A673 (cell line): ENCODE measurements around the gene IQCK. TPM values are rescaled to one million over a fixed set of nuclear protein-coding genes. Genes with fewer than 3 reads are reported as not detected.

Experiments used
- BruUV-seq: library from RNA; stranded (reverse); fragments of 400-500 nt; replicated peaks from 2 replicates; lab custom pipeline; 2021; lab: Mats Ljungman, UMichigan
- CTCF ChIA-PET: fragments of 300-600 bp; sonication (Branson Sonifier 250); formaldehyde crosslinking; loops from one replicate; lab custom pipeline; 2022; ENCODE audit warnings: antibody characterized with exemption; lab: Charles Lee
- POLR2A ChIA-PET: fragments of 300-600 bp; sonication (Branson Sonifier 250); formaldehyde crosslinking; loops from one replicate; lab custom pipeline; 2022; ENCODE audit warnings: antibody characterized with exemption; ENCODE audit not compliant: low non-redundant PET; lab: Charles Lee
- DNase-seq: peaks from one replicate; pipeline ENCODE4 v3.0.0-alpha.2; 2015; ENCODE audit warnings: low spot score
- H3K27ac ChIP-seq: fragments of 200-600 bp; sonication (generic); 2 replicates; pipeline ENCODE4 v1.5.1; 2016; ENCODE audit warnings: mixed run types, low read depth, mild to moderate bottlenecking, mixed read lengths, antibody characterized with exemption, low read length; ENCODE audit not compliant: poor library complexity, severe bottlenecking
- H3K27me3 ChIP-seq: fragments of 200-600 bp; sonication (generic); replicated peaks from 2 replicates; pipeline ENCODE4 v1.6.1; 2017; ENCODE audit warnings: mixed run types, low read depth, mild to moderate bottlenecking, mixed read lengths, antibody characterized with exemption, low read length; ENCODE audit not compliant: insufficient read depth, poor library complexity
- H3K36me3 ChIP-seq: fragments of 200-600 bp; sonication (generic); 2 replicates; pipeline ENCODE4 v1.6.1; 2016; ENCODE audit warnings: mixed run types, mild to moderate bottlenecking, mixed read lengths, antibody characterized with exemption, low read length; ENCODE audit not compliant: insufficient read depth, poor library complexity, severe bottlenecking
- H3K4me1 ChIP-seq: fragments of 200-600 bp; sonication (generic); 2 replicates; pipeline ENCODE4 v1.6.1; 2017; ENCODE audit warnings: mixed run types, mild to moderate bottlenecking, mixed read lengths, antibody characterized with exemption, low read length; ENCODE audit not compliant: insufficient read depth, poor library complexity, severe bottlenecking
- H3K4me3 ChIP-seq: fragments of 200-600 bp; sonication (generic); 2 replicates; pipeline ENCODE4 v1.5.1; 2016; ENCODE audit warnings: low read depth, mixed run types, mild to moderate bottlenecking, mixed read lengths, low read length; ENCODE audit not compliant: poor library complexity, severe bottlenecking
- H3K9me3 ChIP-seq: fragments of 200-600 bp; sonication (generic); 2 replicates; pipeline ENCODE4 v1.6.1; 2016; ENCODE audit warnings: mixed run types, low read depth, mild to moderate bottlenecking, mixed read lengths, antibody characterized with exemption, low read length; ENCODE audit not compliant: poor library complexity, severe bottlenecking
- EZH2 ChIP-seq: fragments of 200-600 bp; sonication (generic); IDR thresholded peaks from 2 replicates; pipeline ENCODE4 v1.6.1; 2017; ENCODE audit warnings: borderline replicate concordance, low read depth, mild to moderate bottlenecking, mixed read lengths, antibody characterized with exemption, low read length; ENCODE audit not compliant: poor library complexity, severe bottlenecking
- intact Hi-C: fragments of 100-400 bp; cut with micrococcal nuclease; formaldehyde crosslinking; loops from one replicate; pipeline ENCODE4 v1.10.0; 2022; ENCODE audit not compliant: unreplicated experiment
- total RNA-seq: library from RNA; stranded (reverse); gene quantifications from 2 replicates; pipeline ENCODE4 v1.2.3, GENCODE V29; 2021
- TF ChIP-seq, protein P1 (sequence below): fragments of 300-800, 200-600 bp; sonication (generic); conservative IDR thresholded peaks from 2 replicates; pipeline ENCODE4 v1.5.1; 2017; ENCODE audit warnings: low read depth, mild to moderate bottlenecking, antibody characterized with exemption, low read length, moderate library complexity, mixed read lengths

Gene IQCK
- total RNA-seq, 1 experiment from 2014 or later = 11.2 TPM

DNA sequence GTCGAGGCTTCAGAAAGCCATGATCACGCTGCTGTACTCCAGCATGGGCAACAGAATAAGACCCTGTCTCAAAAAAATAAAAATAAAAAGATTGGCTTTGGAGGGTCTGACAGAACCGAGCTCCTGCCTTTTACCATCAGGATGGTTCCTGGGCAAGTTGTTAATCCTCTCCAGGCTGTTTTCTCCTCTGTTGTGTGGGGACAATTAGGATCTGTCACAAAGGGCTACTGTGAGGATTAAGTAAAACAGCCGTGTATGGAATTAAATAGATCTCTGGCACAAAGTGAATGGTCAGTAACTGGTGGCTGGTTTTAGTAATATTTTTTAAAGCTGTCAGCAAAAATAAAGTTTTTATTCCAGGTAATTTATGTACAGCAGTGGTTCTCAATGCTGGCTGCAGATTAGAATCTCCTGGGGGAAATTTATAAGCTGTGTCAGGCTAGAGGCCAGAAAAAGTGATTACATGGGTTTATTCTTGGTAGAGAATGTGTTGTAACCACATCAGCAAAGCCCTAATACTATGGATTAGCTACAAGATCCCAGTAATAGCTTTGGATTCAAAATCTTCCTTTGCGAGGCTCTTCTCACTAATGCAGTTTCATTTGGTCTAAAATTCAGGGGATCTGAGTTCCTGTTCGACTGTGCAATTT is 119.4 kb downstream of the IQCK start:
- no peaks in the 10 kb centered on the region for H3K9me3 ChIP-seq
- ChIA-PET CTCF (no interaction called here), POLR2A (no interaction called here)
- TF ChIP-seq, protein P1, sequence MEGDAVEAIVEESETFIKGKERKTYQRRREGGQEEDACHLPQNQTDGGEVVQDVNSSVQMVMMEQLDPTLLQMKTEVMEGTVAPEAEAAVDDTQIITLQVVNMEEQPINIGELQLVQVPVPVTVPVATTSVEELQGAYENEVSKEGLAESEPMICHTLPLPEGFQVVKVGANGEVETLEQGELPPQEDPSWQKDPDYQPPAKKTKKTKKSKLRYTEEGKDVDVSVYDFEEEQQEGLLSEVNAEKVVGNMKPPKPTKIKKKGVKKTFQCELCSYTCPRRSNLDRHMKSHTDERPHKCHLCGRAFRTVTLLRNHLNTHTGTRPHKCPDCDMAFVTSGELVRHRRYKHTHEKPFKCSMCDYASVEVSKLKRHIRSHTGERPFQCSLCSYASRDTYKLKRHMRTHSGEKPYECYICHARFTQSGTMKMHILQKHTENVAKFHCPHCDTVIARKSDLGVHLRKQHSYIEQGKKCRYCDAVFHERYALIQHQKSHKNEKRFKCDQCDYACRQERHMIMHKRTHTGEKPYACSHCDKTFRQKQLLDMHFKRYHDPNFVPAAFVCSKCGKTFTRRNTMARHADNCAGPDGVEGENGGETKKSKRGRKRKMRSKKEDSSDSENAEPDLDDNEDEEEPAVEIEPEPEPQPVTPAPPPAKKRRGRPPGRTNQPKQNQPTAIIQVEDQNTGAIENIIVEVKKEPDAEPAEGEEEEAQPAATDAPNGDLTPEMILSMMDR = no peak
- TF ChIP-seq EZH2 = no peak
- H3K27ac ChIP-seq = no peak overlapping the region
- H3K27me3 ChIP-seq = no peaks in the 10 kb centered on the region
- DNase-seq = no peak
- H3K36me3 ChIP-seq = no peaks in the 10 kb centered on the region
- H3K4me3 ChIP-seq = no peak overlapping the region
- peaks cover 7% of the 10 kb centered on the region for H3K4me1 ChIP-seq
- intact Hi-C loops = no loop called here
- BruUV-seq = no TSS peak

DNA sequence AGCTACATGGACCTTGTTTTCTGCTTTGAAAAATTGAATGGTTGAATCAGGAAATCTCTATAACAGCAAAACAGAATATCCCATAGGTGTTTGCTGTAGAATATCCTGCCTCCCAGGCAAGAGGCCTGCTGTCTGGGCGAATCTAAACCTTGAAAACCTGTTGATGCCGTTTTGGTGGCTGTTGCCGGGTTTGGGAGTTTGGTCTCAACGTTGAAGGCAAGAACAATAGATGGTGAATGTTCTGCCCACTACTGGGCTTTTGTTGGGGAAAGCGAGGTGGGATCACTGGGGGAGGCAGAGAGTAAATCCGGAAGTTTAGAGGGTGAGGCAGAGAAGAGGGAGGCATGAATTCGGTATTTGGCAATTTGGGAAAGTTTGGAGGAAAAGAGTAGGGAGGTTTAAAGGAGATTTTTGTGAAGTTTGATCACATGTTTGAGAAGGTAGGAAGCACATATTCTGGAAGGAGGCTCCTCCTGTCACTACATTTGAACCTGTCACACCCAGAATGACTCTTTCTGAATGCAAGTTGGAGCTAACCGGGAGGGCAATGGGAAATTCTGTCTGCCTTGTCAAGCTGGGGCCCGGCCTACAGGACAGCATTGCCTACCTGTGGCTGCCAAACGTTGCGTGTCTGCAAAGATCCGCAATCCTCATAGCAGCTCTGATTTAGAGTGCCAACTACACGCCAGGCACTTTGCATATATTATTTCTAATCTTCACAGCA is 120.1 kb downstream of the IQCK start:
- H3K9me3 ChIP-seq = no peaks in the 10 kb centered on the region
- no peak for DNase-seq
- CTCF ChIA-PET = no interaction called here
- no peaks in the 10 kb centered on the region for H3K36me3 ChIP-seq
- H3K27ac ChIP-seq = no peak overlapping the region
- POLR2A ChIA-PET = no interaction called here
- BruUV-seq = no TSS peak
- H3K27me3 ChIP-seq = no peaks in the 10 kb centered on the region
- peaks cover 7% of the 10 kb centered on the region for H3K4me1 ChIP-seq
- no peak for TF ChIP-seq EZH2
- TF ChIP-seq, protein P1 = no peak
- H3K4me3 ChIP-seq = no peak overlapping the region
- intact Hi-C loops = no loop called here

DNA sequence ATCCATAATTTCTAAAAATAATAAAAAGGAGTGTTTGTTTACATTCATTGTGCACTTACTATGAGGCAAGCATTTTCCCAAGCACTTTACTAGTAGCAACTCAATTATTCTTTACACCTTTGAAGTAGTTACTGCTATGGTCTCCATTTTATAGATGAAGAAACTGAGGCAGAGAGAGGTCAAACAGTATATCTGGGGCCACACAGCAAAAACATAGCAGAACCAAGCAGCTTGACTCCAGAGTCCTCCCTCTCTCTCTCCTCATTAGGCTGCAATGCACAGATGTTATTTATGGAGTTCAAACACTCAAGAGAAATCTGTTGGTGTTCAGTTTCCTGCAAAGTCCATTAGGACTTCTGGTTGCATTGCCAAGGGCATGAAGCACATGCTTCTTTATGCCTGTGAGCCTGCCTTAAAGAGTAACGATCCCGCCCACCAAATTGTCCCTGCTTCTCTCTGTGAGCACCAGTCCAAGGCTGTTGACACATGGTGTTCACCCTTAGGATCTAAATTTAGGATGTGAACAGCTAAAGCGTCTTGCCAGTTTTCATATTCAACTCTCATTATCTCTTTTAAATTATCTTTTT is 122.5 kb downstream of the IQCK start:
- Histone ChIP-seq H3K36me3 (no peaks in the 10 kb centered on the region), H3K27ac (no peak overlapping the region), H3K9me3 (no peaks in the 10 kb centered on the region), H3K4me1 (peaks cover 7% of the 10 kb centered on the region), H3K27me3 (no peaks in the 10 kb centered on the region), H3K4me3 (no peak overlapping the region)
- DNase-seq = no peak
- ChIA-PET CTCF (no interaction called here), POLR2A (interaction anchor here (0.6 kb wide), 1 partner anchor 933 kb away, joined by 3 read pairs; no protein-coding TSS in a partner anchor)
- intact Hi-C loops = no loop called here
- TF ChIP-seq EZH2 = no peak
- TF ChIP-seq, protein P1 = no peak
- no TSS peak for BruUV-seq
